Esophagus muscularis mucosa (tissue), 4 donors: Measurements from ENCODE around the gene PPEF1.

Source experiments
- EP300 ChIP-seq: sonication (generic); formaldehyde crosslinking; IDR thresholded peaks from one replicate; pipeline ENCODE4 v1.6.1; 2017; ENCODE audit warnings: antibody characterized with exemption
- POLR2A ChIP-seq: fragments of 450-650 bp; IDR thresholded peaks from one replicate; pipeline ENCODE4 v1.6.1; 2017; ENCODE audit warnings: antibody characterized with exemption, moderate library complexity, mild to moderate bottlenecking, low read depth
- POLR2AphosphoS5 ChIP-seq, 2 donors: sonication (generic); formaldehyde crosslinking; IDR thresholded peaks; one replicate each; pipeline ENCODE4 v1.6.1; 2017; ENCODE audit warnings: antibody characterized with exemption in 2 of 2
- TF ChIP-seq, protein P1 (sequence below), 3 experiments: fragments of 200-600 bp in 2 of 3; fragments of 450-650 bp in 1 of 3; sonication (generic) in 2 of 3; IDR thresholded peaks; one replicate each; pipeline ENCODE4 v1.5.1; 2017 to 2019; ENCODE audit warnings: antibody characterized with exemption in 3 of 3, mild to moderate bottlenecking in 2 of 3, moderate library complexity in 1 of 3

DNA sequence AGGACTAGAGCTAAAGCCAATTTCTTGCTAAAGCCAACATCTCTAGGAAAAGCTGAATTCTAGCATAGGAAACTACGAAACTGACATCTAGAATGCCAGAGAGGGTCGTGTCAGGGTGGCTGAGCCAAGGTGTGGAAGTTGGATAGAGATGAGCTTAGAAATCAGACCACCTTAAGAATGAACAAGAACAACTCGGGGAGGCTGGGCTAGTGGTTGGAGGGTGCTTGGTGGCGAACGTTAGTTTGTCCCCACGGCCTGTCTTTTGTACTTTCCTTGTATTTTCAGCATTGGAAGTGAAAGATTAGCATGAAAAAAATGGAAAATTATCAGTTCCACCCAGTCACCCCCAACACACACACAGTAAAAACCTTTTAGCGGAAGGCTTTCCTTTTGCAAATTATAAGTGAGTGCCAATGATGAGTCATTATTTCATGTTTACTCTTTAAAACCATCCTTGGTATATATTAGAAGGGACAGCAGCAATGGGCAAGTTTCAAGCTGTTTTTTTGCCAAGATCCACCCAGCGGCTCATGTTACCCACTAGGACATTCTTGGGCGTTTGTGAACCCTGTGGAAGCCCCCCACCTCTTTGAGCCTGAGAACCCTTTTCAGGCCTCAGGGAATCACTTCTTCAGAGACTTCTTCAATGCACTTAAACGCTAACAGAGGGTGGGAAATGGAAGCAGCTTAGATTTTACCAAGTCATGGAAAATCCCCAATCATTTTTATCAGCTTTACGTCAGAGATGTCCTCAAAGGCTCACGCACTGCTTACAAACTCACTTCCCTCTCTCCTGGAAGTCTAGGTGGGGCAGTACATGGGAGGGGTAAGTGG, 4.9 kb upstream of the PPEF1 start:
- TF ChIP-seq, protein P1, sequence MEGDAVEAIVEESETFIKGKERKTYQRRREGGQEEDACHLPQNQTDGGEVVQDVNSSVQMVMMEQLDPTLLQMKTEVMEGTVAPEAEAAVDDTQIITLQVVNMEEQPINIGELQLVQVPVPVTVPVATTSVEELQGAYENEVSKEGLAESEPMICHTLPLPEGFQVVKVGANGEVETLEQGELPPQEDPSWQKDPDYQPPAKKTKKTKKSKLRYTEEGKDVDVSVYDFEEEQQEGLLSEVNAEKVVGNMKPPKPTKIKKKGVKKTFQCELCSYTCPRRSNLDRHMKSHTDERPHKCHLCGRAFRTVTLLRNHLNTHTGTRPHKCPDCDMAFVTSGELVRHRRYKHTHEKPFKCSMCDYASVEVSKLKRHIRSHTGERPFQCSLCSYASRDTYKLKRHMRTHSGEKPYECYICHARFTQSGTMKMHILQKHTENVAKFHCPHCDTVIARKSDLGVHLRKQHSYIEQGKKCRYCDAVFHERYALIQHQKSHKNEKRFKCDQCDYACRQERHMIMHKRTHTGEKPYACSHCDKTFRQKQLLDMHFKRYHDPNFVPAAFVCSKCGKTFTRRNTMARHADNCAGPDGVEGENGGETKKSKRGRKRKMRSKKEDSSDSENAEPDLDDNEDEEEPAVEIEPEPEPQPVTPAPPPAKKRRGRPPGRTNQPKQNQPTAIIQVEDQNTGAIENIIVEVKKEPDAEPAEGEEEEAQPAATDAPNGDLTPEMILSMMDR (IDR thresholded peaks at IDR 0.05), result no peak
- TF ChIP-seq POLR2AphosphoS5 (IDR thresholded peaks at IDR 0.05) (no peak), EP300 (no peak), POLR2A (no peak)
